ENCODE data around the gene LYPD8. TPM values are rescaled to one million over a fixed set of nuclear protein-coding genes. Genes with fewer than 3 reads are reported as not detected.

LYPD8 gene
- total and polyA plus RNA-seq, 2 donors (not counting 3 experiments of a cell fraction or from before 2014, with no cell fraction given), result not detected

DNA sequence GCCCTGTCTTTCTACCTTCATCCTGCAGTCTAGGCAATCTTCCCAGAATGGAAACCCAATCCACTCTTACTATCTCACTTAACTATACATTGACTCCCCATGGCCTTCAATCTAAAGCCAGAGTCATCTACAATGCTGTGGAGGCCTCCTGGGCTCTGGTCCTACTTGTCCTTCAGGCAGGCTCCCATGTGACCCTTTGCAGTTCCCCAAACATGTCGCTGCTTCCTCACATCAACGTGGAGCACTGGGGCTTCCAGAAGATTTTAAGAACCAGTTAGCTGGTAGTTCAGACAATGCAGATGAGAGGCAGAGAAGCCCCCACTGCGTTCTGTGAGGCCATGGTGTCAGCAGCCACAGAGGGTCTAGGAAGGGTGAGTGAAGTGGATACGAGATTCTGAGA is 18.6 kb downstream of the LYPD8 start:
- dilution Hi-C loops (cut with MboI; ENCODE audit: extremely low pct_ligation_motif_present, low sequenced_read_pairs), result no loop called here
- DNase-seq (ENCODE audit: low read depth, low spot score) (no peak), FAIRE-seq (no peak)
- H3K27me3 ChIP-seq (ENCODE audit: control insufficient read depth in 2 of 2, insufficient read depth in 2 of 2, low read length in 2 of 2), result no peaks in the 10 kb centered on the region
- no peak overlapping the region for H3K9ac ChIP-seq (replicated peaks; ENCODE audit: extremely low read depth, insufficient read depth, low read length)
- no peaks in the 10 kb centered on the region for H3K79me2 ChIP-seq (ENCODE audit: control insufficient read depth, insufficient read depth, low read length)
- TF ChIP-seq POLR2A (IDR thresholded peaks at IDR 0.05; ENCODE audit: low read depth, low read length) (no peak), POLR2AphosphoS5 (IDR thresholded peaks at IDR 0.05; ENCODE audit: insufficient read depth, low read depth, low read length) (no peak), FOS (IDR thresholded peaks at IDR 0.05; ENCODE audit: borderline replicate concordance, insufficient read depth, low read length) (no peak), EZH2 (IDR thresholded peaks at IDR 0.05; ENCODE audit: borderline replicate concordance, low read depth, low read length, severe bottlenecking) (no peak), MYC (IDR thresholded peaks at IDR 0.05; ENCODE audit: low read depth, low read length) (no peak), JUN (IDR thresholded peaks at IDR 0.05; ENCODE audit: borderline replicate concordance, insufficient read depth, insufficient read length, low read depth) (no peak), GATA2 (IDR thresholded peaks at IDR 0.05; ENCODE audit: insufficient read depth, insufficient read length, low read depth, low read length) (no peak)
- TF ChIP-seq, protein P1, sequence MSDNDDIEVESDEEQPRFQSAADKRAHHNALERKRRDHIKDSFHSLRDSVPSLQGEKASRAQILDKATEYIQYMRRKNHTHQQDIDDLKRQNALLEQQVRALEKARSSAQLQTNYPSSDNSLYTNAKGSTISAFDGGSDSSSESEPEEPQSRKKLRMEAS (IDR thresholded peaks at IDR 0.05; ENCODE audit: insufficient read depth, insufficient read length), result no peak
- TF ChIP-seq, protein P2, sequence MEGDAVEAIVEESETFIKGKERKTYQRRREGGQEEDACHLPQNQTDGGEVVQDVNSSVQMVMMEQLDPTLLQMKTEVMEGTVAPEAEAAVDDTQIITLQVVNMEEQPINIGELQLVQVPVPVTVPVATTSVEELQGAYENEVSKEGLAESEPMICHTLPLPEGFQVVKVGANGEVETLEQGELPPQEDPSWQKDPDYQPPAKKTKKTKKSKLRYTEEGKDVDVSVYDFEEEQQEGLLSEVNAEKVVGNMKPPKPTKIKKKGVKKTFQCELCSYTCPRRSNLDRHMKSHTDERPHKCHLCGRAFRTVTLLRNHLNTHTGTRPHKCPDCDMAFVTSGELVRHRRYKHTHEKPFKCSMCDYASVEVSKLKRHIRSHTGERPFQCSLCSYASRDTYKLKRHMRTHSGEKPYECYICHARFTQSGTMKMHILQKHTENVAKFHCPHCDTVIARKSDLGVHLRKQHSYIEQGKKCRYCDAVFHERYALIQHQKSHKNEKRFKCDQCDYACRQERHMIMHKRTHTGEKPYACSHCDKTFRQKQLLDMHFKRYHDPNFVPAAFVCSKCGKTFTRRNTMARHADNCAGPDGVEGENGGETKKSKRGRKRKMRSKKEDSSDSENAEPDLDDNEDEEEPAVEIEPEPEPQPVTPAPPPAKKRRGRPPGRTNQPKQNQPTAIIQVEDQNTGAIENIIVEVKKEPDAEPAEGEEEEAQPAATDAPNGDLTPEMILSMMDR (IDR thresholded peaks at IDR 0.05; ENCODE audit: extremely low read depth in 1 of 2, insufficient read depth in 1 of 2, low read depth in 1 of 2, low read length in 2 of 2), result no peak
- H3K4me2 ChIP-seq (ENCODE audit: insufficient read depth, low read length), result no peak overlapping the region
- no peaks in the 10 kb centered on the region for H4K20me1 ChIP-seq (replicated peaks; ENCODE audit: control insufficient read depth, extremely low read depth, insufficient read depth, low read length)
- H3K9me1 ChIP-seq (replicated peaks; ENCODE audit: control insufficient read depth, extremely low read depth, insufficient read depth, low read length), result no peaks in the 10 kb centered on the region
- H2AFZ ChIP-seq (ENCODE audit: low read depth, low read length), result no peak overlapping the region
- no TSS peak for BruUV-seq (replicated peaks)
- ChIA-PET POLR2A (no interaction called here), CTCF (no interaction called here)
- intact Hi-C loops (cut with micrococcal nuclease), result no loop called here
- no peaks in the 10 kb centered on the region for H3K4me1 ChIP-seq (ENCODE audit: control insufficient read depth, extremely low read depth, insufficient read depth, low read length)
- no peak overlapping the region for H3K27ac ChIP-seq (ENCODE audit: insufficient read depth, low read depth, low read length)
- H3K36me3 ChIP-seq (ENCODE audit: control insufficient read depth in 2 of 2, extremely low read depth in 1 of 2, insufficient read depth in 2 of 2, low read length in 2 of 2), result no peaks in the 10 kb centered on the region
- H3K4me3 ChIP-seq (replicated peaks in 1 of 3; ENCODE audit: insufficient read depth in 1 of 3, low read depth in 1 of 3, low read length in 3 of 3), result no peak overlapping the region
- peaks cover 5% of the 10 kb centered on the region for H3K9me3 ChIP-seq (replicated peaks; ENCODE audit: control insufficient read depth, insufficient read depth, low read length)

All from endothelial cell of umbilical vein (primary cell).